Erythroblast (primary cell): ENCODE results near the gene DNMT1.
A peak's percentile ranks its signal among the peaks of the same experiment; 100 is the strongest.

Experiments used
- DNase-seq, 2 experiments: peaks; one replicate each; lab custom pipeline; 2025; lab: John Stamatoyannopoulos, UW
- GATA1 ChIP-seq: IDR thresholded peaks from 2 replicates; pipeline ENCODE4 v1.6.1; 2011; ENCODE audit warnings: low read depth, mild to moderate bottlenecking, control low read depth, low read length, moderate library complexity
- POLR2A ChIP-seq: IDR thresholded peaks from 2 replicates; pipeline ENCODE4 v1.6.1; 2011; ENCODE audit warnings: mild to moderate bottlenecking, low read length

The DNMT1 gene

GRCh38 chr19:10113964-10114650, 80.6 kb downstream of the DNMT1 start:
- TF ChIP-seq GATA1 (no peak), POLR2A (peak; percentile 38)
- DNase-seq = peak in 1 of 2 experiments; percentile 32

- DNase-seq = no peak
- TF ChIP-seq POLR2A = peak; percentile 48
- no peak for TF ChIP-seq GATA1
Observed at GRCh38 chr19:10113592-10113963, 81.2 kb downstream of the DNMT1 start.

GRCh38 chr19:10112895-10113591, 81.7 kb downstream of the DNMT1 start:
- TF ChIP-seq POLR2A (no peak), GATA1 (no peak)
- DNase-seq = peak; percentile 53 to 56

- TF ChIP-seq GATA1 (no peak), POLR2A (peak; percentile 41)
- DNase-seq = no peak
Observed at GRCh38 chr19:10112037-10112761, 82.6 kb downstream of the DNMT1 start.

GRCh38 chr19:10111405-10111811, 83.3 kb downstream of the DNMT1 start, which contains the start of gene P2RY11:
P2RY11 (plus strand) TSS chr19:10111693; CDS start chr19:10111722, 29 bp downstream.
- no peak for DNase-seq
- no peak for TF ChIP-seq POLR2A
- TF ChIP-seq GATA1 = no peak

GRCh38 chr19:10110972-10111317, 83.8 kb downstream of the DNMT1 start:
- TF ChIP-seq POLR2A = no peak
- no peak for TF ChIP-seq GATA1
- no peak for DNase-seq

GRCh38 chr19:10110076-10110971, 84.4 kb downstream of the DNMT1 start:
- TF ChIP-seq GATA1 (no peak), POLR2A (no peak)

GRCh38 chr19:10109528-10109927, 85.2 kb downstream of the DNMT1 start:
- no peak for TF ChIP-seq POLR2A
- no peak for TF ChIP-seq GATA1
- DNase-seq = no peak

More at GRCh38 chr19:10110076-10110971, 84.4 kb downstream of the DNMT1 start:
- DNase-seq = no peak

GRCh38 chr19:10107817-10108367, 86.9 kb downstream of the DNMT1 start:
- no peak for DNase-seq
- TF ChIP-seq GATA1 = no peak
- TF ChIP-seq POLR2A = no peak

GRCh38 chr19:10107254-10107653, 87.5 kb downstream of the DNMT1 start:
- DNase-seq = no peak
- TF ChIP-seq POLR2A (no peak), GATA1 (no peak)

- DNase-seq = peak; percentile 99
- TF ChIP-seq GATA1 (no peak), POLR2A (peak; percentile 76)
Observed at GRCh38 chr19:10106100-10106936, 88.4 kb downstream of the DNMT1 start, which contains the start of gene PPAN. PPAN (plus strand) TSS chr19:10106362; CDS start chr19:10106395, 33 bp downstream.
